KOPT-K1 (cell line): Measurements from ENCODE around the gene JARID2.

ENCODE experiments used
- H3K27ac ChIP-seq: fragments of 200-600 bp; sonication (generic); 2 replicates; pipeline ENCODE4 v1.5.1; 2016; ENCODE audit warnings: antibody characterized with exemption, mild to moderate bottlenecking, low read depth, low read length; ENCODE audit not compliant: poor library complexity, severe bottlenecking
- H3K36me3 ChIP-seq: fragments of 200-600 bp; sonication (generic); 2 replicates; pipeline ENCODE4 v1.5.1; 2017; ENCODE audit warnings: antibody characterized with exemption, mild to moderate bottlenecking, low read length, moderate library complexity; ENCODE audit not compliant: insufficient read depth
- H3K9me3 ChIP-seq: fragments of 200-600 bp; sonication (generic); 2 replicates; pipeline ENCODE4 v1.5.1; 2017; ENCODE audit warnings: antibody characterized with exemption, low read length, mild to moderate bottlenecking; ENCODE audit not compliant: insufficient read depth, poor library complexity, severe bottlenecking

The JARID2 gene

GRCh38 chr6:15362274-15363160, 116.6 kb downstream of the JARID2 start:
- H3K27ac ChIP-seq = no peak overlapping the region

GRCh38 chr6:15363164-15363522, 117.3 kb downstream of the JARID2 start:
- H3K36me3 ChIP-seq = peaks cover 8% of the 10 kb centered on the region
- H3K27ac ChIP-seq = no peak overlapping the region
- no peaks in the 10 kb centered on the region for H3K9me3 ChIP-seq

More at GRCh38 chr6:15362274-15363160, 116.6 kb downstream of the JARID2 start:
- Histone ChIP-seq H3K9me3 (no peaks in the 10 kb centered on the region), H3K36me3 (0 out of 2 replicates have a peak, but pooled peaks cover 6% of the 10 kb centered on the region)

GRCh38 chr6:15363523-15364400, 117.9 kb downstream of the JARID2 start:
- Histone ChIP-seq H3K36me3 (peaks cover 14% of the 10 kb centered on the region), H3K9me3 (no peaks in the 10 kb centered on the region), H3K27ac (no peak overlapping the region)

GRCh38 chr6:15364401-15365037, 118.7 kb downstream of the JARID2 start:
- Histone ChIP-seq H3K27ac (no peak overlapping the region), H3K9me3 (no peaks in the 10 kb centered on the region), H3K36me3 (peaks cover 15% of the 10 kb centered on the region)

GRCh38 chr6:15365273-15365687, 119.4 kb downstream of the JARID2 start:
- Histone ChIP-seq H3K36me3 (peaks cover 15% of the 10 kb centered on the region), H3K27ac (no peak overlapping the region), H3K9me3 (no peaks in the 10 kb centered on the region)

- Histone ChIP-seq H3K36me3 (peaks cover 10% of the 10 kb centered on the region), H3K27ac (no peak overlapping the region)
Measured at GRCh38 chr6:15366003-15366535, 120.2 kb downstream of the JARID2 start.

GRCh38 chr6:15366879-15367278, 121.0 kb downstream of the JARID2 start:
- Histone ChIP-seq H3K36me3 (peaks cover 9% of the 10 kb centered on the region), H3K27ac (no peak overlapping the region), H3K9me3 (no peaks in the 10 kb centered on the region)

More at GRCh38 chr6:15366003-15366535, 120.2 kb downstream of the JARID2 start:
- H3K9me3 ChIP-seq = no peaks in the 10 kb centered on the region

GRCh38 chr6:15368186-15368585, 122.3 kb downstream of the JARID2 start:
- Histone ChIP-seq H3K27ac (no peak overlapping the region), H3K36me3 (peaks cover 9% of the 10 kb centered on the region), H3K9me3 (no peaks in the 10 kb centered on the region)

GRCh38 chr6:15368873-15369272, 123.0 kb downstream of the JARID2 start:
- Histone ChIP-seq H3K9me3 (no peaks in the 10 kb centered on the region), H3K27ac (no peak overlapping the region), H3K36me3 (peaks cover 14% of the 10 kb centered on the region)

GRCh38 chr6:15369838-15370237, 124.0 kb downstream of the JARID2 start:
- no peaks in the 10 kb centered on the region for H3K9me3 ChIP-seq
- peaks cover 24% of the 10 kb centered on the region for H3K36me3 ChIP-seq
- no peak overlapping the region for H3K27ac ChIP-seq

GRCh38 chr6:15370733-15371671, 125.1 kb downstream of the JARID2 start:
- Histone ChIP-seq H3K36me3 (peaks cover 35% of the 10 kb centered on the region), H3K9me3 (no peaks in the 10 kb centered on the region), H3K27ac (no peak overlapping the region)

- H3K36me3 ChIP-seq = peaks cover 49% of the 10 kb centered on the region
- no peak overlapping the region for H3K27ac ChIP-seq
- H3K9me3 ChIP-seq = no peaks in the 10 kb centered on the region
Measured at GRCh38 chr6:15372932-15373331, 127.1 kb downstream of the JARID2 start.

- Histone ChIP-seq H3K27ac (no peak overlapping the region), H3K9me3 (no peaks in the 10 kb centered on the region), H3K36me3 (peaks cover 40% of the 10 kb centered on the region)
Measured at GRCh38 chr6:15374119-15374518, 128.2 kb downstream of the JARID2 start.

- H3K27ac ChIP-seq = no peak overlapping the region
- peaks cover 40% of the 10 kb centered on the region for H3K36me3 ChIP-seq
- H3K9me3 ChIP-seq = no peaks in the 10 kb centered on the region
Measured at GRCh38 chr6:15375018-15375417, 129.1 kb downstream of the JARID2 start.
